ENCODE data around the gene STH.
A peak's percentile ranks its signal among the peaks of the same experiment; 100 is the strongest.

STH gene

GRCh38 chr17:46028981-46029565 is 30.0 kb downstream of the STH start:
- DNase-seq = no peak

GRCh38 chr17:46029627-46030026 is 30.6 kb downstream of the STH start:
- DNase-seq = no peak

GRCh38 chr17:46030752-46031151 is 31.7 kb downstream of the STH start:
- DNase-seq = no peak

DNA sequence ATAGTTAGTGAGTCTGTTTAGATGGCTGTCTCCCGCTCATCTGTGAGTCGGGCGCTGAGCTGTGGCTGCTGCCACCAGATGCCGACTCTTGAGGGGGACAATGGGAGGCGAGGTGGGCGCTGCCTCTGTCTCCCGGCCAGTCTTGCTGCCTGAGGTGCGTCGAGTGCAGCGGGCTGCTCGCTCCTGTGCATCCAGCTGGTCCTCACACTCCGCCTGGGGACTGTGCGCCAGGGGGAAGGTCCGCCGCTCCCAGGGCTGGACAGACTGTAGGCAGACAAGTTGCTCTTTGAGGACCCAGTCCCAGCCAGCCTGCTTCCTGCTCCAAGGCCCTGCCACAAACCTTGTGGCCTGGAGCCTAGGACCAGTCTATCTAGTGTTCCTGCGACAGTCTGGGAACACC is 32.4 kb downstream of the STH start:
- DNase-seq = no peak

DNA sequence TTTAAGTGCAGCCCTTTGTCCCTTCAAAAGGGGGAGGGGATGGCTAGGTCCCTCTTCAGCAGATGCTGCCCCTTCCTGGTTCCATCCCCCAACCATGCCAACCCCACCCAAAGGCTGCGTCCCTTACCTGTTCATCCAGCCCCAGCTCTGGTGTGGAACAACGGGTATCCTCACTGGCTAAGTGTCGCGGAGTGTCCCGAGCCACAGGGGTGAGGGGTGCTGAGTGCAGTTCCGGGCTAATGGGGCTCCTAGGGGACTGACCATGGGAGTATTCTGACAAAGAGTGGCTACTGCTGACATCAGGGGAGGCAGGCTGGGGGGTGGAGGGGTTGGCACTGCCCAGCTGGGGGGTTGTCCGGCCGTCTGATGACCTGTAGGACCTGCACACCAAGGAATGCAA is 32.9 kb downstream of the STH start:
- no peak for DNase-seq

- no peak for DNase-seq
Measured at GRCh38 chr17:46032909-46033308, 33.9 kb downstream of the STH start.

- no peak for DNase-seq
Measured at GRCh38 chr17:46033392-46033791, 34.3 kb downstream of the STH start.

DNA sequence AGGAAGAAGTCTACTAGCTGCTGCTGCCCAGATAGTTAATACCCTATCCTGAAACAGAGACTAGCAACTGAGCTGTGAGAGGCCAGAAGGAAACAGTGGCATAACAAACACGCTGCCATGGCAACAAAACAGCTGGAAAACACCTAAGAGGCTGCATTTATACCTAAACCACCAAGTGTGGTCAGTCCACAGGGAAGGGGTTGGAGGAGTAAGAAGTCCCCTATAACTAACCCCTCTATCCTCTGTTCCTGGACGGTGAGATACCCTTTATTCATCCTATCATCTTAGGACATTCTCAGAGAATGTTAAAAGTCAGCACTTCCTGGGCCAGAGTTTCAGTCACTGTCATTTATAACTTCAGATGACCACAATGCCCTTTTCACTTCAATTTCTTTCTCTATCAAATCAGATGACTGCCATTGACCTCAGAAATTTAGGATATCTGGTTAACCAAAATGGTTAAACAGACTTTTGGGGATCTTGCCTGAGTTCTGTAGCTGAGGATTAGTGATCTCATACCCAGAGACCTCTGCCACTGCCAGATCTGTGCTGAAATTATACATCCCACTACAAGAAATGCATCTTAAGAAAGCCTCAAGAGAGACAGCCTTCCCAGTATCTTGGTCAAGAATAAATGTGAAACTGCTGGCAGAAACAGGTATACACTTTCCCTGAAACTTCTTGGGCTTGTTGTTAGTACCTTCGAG is 36.2 kb downstream of the STH start:
- DNase-seq = no peak

DNA sequence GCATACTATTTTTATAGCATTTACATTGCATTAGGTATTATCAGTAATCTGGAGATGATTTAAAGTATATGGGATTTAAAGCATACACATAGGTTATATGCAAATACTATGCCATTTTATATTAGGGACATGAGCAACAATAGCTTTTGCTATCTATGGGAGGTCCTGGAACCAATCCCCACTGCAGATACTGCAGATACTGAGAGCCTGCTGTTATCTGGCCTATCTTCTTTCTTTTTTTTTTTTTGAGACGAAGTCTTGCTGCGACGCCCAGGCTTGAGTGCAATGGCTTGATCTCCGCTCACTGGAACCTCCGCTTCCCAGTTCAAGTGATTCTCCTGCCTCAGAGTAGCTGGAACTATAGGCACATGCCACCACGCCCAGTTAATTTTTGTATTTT is 37.4 kb downstream of the STH start:
- DNase-seq = no peak

GRCh38 chr17:46037722-46038255 is 38.7 kb downstream of the STH start:
- no peak for DNase-seq

GRCh38 chr17:46038414-46038813 is 39.4 kb downstream of the STH start:
- DNase-seq = no peak

- no peak for DNase-seq
Measured at GRCh38 chr17:46038937-46039336, 39.9 kb downstream of the STH start.

DNA sequence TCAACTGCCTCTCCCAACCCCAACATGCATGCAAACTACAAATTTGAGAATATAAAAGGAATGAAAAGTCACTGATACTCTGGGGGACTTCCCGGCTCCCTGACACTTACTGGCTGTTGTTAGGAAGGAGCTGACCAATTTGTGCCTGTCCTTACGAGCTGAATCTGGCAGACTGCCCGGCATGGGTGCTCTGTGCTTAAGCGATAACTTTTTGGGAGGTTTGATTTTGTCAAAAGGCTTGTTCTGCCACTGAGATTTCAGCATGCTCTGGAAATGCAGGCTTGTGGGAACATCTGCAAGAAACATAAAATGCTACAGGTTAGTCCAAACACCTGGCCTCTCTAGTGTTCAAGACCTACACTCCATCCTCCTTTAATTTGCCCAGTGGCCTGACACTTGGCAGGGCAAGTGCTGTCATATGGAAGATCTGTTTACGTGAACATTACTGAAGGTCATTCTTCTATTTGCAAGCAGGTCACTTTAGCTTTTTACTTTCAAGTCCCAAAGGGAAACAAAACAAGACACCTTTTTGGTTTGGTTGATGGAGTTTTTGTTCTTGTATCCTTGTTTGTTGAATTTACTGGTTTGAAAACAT is 40.6 kb downstream of the STH start:
- no peak for DNase-seq

DNA sequence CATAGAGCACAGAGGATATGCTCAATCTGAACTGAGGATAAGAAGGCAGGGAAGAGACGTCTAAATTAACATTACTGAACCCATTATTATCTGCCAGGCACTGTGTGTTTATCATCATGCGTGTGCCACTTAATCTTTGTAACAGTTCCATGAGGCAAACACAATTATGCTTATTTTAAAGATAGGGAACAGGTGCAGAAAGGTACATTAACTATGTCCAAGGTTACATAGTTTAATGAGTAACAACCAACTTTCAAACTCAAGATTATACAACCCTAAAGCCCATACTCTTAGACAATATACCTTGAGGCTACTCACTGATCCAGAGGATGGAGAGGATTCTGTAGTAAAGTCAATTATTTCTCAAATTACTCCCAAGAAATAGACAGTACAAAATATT is 43.2 kb downstream of the STH start:
- DNase-seq = no peak

DNA sequence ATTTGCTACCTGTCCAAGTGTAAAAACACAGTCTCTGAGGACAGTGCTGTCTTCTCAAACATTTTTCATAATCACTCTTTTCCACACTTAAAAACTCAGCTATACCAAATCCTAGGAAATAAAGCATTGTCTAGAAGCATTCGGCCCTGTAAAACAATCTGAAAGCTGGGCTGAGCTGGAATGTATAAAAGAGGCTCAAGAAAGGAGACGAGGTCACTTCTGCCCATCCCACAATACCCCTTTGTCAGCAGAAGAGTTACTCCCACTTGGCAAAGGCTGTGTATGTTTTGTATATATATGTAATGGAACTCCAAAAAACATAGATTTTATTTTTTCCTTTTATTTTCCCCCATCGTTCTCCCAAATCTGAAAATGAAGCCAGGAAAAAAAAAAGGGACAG is 43.9 kb downstream of the STH start:
- no peak for DNase-seq

DNA sequence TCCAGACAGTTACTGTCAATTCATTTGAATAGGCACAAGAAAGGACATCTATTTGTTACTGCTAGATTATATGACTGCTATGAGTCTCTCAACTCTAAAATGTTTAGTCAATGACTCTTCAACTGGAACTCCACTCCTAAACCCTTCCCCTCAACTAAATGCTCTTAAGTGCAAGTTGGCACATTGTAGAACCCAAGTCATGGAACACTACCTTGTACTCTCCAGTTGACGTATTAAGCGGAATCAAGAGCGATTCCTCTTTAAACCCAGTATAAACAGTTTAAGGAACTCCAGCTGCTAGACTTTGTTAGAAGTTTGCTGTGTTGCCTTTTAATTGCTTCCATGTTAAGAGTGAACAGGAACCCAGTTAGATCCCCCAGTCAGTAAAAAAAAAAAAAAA is 44.6 kb downstream of the STH start:
- no peak for DNase-seq

DNA sequence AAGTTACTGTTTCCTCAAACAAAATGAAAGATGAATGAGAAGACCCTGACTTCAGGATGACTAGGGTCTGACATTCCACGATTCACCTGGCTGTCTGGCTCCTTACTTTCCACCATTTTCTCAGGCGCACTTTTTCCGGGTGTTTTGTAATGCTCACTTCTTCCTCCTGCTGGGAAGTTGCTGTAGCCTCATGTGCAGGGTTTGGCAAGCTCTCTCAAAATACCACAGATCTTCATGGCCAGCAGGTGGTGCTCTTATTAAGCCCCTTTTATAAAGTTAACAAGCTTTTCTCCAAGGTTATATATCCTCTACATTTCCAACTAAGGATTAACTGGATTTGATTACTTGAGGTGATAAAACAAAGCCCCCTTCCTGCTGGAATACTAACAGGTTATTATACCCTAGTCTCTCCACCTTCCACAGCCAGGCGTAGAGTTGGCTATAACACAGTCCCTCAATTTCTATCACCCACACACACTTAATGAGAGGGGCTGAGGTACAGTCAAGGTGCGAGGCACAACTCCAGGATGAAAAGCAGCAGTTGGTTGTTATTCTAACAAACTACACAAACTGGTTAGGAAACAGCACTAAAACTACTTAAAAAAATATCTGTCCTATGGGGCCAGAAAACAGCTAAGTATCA is 45.4 kb downstream of the STH start:
- DNase-seq = peak; percentile 54

GRCh38 chr17:46044989-46045388 is 45.9 kb downstream of the STH start:
- DNase-seq = no peak

DNA sequence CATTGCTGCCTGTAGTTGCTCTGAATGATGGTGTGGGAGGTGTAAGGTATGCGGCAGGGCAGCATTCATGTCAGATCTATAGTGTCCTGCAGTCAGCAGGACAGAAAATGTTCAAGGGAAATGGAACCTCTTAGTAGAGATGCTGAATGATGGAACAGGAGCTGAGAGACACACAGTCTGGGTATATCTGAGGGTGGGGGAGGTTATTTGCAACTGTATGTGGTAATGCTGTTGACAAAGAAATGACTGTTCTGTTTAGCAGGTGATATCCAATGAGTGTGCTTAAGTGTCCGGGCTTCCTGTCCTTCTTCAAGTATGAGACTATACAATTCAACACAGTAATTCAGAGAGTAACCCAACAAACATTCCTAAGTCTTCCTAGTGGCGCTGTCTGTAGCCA is 46.6 kb downstream of the STH start:
- no peak for DNase-seq

DNA sequence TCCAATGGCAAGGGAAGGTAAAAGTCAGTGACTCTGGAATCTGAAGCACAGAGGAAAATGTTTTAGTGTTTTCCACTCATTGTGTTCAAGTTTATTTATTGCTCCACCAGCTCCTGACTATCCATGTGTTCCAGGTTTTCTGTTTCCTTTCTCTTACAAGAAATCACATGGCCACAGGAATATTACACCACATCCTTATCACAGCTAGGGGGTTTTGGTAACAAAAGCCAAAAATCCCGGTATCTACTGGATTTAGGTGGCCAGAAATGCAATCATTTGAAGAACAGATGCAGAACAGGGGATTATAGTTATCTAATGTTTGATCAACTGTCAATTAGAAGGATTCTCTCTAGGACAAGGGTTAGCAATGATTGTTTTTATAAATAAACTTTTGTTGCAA is 47.9 kb downstream of the STH start:
- DNase-seq = no peak

DNA sequence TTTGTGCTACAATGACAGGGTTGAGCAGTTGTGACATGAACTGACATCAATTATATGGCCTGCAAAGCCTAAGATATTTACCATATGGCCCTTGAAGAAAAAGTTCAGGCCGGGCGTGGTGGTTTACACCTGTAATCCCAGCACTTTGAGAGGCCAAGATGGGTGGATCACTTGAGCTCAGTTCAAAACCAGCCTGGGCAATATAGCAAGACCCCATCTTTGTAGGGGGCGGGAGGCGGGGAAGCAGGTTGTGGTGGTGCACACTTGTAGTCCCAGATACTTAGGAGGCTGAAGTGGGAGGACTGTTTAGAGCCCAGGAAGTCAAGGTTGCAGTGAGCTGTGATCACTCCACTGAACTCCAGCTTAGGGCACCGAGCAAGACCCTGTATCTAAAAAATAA is 48.3 kb downstream of the STH start:
- no peak for DNase-seq

DNA sequence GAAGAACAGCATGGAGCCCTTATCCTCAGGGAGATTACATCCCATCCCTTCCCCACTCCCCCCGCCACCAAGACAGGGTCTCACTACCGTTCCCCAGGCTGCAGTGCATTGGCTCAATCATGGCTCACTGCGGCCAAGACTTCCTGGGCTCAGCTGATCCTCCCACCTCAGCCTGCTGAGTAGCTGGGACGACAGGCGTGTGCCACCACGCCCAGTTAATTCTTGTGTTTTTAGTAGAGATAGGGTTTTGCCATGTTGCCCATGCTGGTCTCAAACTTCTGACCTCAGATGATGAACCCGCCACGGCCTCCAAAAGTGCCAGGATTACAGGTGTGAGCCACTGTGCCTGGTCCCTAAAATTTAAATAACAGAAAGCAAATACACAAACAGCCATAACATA is 48.8 kb downstream of the STH start:
- DNase-seq = no peak
